Effector CD8-positive, alpha-beta T cell (primary cell): ENCODE results near the gene CD68.
A peak's percentile ranks its signal among the peaks of the same experiment; 100 is the strongest.

ENCODE experiments used
- DNase-seq: peaks from one replicate; lab custom pipeline; 2025; lab: John Stamatoyannopoulos, UW
- total RNA-seq, 4 experiments: gene quantifications; one replicate each; lab custom pipeline; 2026; lab: John Stamatoyannopoulos, UW

CD68 gene, protein sequence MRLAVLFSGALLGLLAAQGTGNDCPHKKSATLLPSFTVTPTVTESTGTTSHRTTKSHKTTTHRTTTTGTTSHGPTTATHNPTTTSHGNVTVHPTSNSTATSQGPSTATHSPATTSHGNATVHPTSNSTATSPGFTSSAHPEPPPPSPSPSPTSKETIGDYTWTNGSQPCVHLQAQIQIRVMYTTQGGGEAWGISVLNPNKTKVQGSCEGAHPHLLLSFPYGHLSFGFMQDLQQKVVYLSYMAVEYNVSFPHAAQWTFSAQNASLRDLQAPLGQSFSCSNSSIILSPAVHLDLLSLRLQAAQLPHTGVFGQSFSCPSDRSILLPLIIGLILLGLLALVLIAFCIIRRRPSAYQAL
- total RNA-seq, result 0 to 0.35 (median 0) reads per million in 4 experiments

DNA sequence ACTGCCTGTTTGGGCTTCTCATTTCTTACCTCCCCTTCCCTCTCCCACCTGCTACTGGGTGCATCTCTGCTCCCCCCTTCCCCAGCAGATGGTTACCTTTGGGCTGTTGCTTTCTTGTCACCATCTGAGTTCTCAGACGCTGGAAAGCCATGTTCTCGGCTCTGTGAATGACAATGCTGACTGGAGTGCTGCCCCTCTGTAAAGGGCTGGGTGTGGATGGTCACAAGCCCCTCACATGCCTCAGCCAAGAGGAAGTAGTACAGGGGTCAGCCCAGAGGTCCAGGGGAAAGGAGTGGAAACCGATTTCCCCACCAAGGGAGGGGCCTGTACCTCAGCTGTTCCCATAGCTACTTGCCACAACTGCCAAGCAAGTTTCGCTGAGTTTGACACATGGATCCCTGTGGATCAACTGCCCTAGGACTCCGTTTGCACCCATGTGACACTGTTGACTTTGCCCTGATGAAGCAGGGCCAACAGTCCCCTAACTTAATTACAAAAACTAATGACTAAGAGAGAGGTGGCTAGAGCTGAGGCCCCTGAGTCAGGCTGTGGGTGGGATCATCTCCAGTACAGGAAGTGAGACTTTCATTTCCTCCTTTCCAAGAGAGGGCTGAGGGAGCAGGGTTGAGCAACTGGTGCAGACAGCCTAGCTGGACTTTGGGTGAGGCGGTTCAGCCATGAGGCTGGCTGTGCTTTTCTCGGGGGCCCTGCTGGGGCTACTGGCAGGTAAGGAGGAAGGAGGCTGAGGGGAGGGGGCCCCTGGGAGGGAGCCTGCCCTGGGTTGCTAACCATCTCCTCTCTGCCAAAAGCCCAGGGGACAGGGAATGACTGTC is at the start of gene CD68:
Gene CD68 (plus strand): TSS at position 638 of the 833 bp plus-strand sequence. CDS start 40 bp downstream, at position 678.
- DNase-seq, result no peak

GRCh38 chr17:7530023-7530900 is 49.2 kb upstream of the CD68 start:
- no peak for DNase-seq

GRCh38 chr17:7538050-7538449 is 41.4 kb upstream of the CD68 start:
- no peak for DNase-seq

GRCh38 chr17:7538891-7539545 is 40.4 kb upstream of the CD68 start:
- DNase-seq, result no peak

GRCh38 chr17:7541074-7541621 is 38.3 kb upstream of the CD68 start:
- no peak for DNase-seq

DNA sequence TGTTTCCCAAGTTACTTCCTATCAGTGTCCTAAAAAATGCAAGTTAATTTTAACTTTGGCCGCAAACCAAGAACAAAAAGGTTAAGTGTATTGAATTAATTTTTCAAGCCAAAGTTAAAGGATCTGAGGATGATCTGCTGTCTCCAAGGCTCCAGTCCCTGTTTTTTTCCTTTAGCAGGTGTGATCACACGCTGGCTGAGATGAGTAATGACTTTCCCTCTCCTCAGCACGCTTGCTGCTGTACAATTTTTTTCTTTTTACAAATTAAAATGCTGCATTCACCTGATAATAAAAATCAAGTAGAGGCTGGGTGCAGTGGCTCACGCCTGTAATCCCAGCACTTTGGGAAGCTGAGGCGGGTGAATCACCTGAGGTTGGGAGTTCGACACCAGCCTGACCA is 34.5 kb upstream of the CD68 start:
- no peak for DNase-seq

DNA sequence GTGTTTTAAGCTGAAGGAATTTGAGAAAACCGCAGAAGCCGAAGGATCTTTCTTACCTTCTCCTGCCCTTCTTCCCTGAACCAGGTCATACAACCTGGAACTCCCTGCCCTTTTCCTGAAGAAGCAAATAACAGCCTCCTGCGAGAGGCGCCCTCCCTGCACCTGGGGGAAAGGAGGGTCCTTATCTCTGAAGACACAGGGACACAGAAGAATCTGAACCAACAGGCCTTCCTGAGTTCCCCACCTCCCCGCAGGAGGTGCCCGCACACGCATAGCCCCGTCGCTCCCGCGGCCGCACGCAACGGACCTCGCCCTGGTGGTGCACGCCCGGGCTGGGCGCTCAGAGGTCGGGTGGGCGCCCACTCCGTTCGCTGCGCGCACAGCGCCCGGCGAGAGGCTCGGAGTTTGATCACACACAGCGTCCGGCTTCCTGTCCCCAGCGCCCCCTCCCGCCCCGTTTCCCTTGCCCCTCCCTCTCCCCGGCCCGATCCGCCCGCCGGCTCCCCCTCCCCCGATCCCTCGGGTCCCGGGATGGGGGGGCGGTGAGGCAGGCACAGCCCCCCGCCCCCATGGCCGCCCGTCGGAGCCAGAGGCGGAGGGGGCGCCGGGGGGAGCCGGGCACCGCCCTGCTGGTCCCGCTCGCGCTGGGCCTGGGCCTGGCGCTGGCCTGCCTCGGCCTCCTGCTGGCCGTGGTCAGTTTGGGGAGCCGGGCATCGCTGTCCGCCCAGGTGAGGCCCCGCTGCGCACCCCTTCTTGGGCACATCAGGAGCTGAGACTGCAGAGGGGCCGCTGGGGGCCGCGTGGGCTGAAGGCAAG is 30.6 kb upstream of the CD68 start, which contains the start of gene TNFSF12:
Gene TNFSF12 (plus strand): TSS at position 474 of the 816 bp plus-strand sequence. CDS start 96 bp downstream, at position 570.
- DNase-seq, result peak; percentile 28

GRCh38 chr17:7549401-7550055 is 29.9 kb upstream of the CD68 start:
- no peak for DNase-seq

DNA sequence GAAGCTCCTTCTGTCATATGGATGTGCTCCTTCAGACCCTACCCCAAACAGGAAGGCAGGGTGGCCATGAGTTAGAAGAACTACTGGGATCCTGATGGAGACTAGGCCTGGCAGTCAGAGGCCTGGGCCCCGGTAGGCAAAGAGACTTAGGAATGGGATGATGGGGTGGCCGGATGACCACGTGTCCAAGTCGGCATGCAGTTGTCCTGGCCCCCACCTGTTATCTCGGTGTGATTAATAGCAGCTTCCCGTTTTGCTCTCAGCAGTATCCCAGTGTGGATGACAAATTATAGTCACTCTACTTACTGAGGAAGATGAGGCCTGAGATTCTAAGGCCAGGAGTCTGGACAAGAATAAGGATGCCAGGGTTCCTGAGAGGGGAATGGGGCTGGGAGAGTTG is 29.1 kb upstream of the CD68 start:
- DNase-seq, result no peak

GRCh38 chr17:7551396-7551795 is 28.0 kb upstream of the CD68 start:
- no peak for DNase-seq

DNA sequence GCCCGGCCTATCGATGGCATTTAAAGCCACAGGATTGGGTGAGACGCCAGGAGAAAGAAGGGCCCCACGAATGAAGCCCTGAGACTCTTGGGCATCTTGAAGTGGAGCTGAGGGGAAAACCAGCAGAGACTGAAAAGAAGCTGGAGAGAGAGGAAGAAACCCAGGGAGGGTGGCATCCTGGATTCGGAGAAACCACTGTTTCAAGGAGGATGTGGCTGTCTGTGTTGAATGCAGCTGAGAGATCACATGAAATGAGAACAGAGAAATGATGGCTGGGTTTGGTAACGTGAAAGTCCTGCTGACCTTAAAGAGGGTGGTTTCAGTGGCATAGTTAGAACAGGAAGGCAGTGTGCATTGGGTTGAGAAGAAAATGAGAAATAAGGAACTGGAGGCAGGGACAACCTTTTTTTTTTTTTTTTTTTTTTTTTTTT is 26.8 kb upstream of the CD68 start:
- DNase-seq, result no peak

GRCh38 chr17:7553356-7553755 is 26.1 kb upstream of the CD68 start:
- no peak for DNase-seq

DNA sequence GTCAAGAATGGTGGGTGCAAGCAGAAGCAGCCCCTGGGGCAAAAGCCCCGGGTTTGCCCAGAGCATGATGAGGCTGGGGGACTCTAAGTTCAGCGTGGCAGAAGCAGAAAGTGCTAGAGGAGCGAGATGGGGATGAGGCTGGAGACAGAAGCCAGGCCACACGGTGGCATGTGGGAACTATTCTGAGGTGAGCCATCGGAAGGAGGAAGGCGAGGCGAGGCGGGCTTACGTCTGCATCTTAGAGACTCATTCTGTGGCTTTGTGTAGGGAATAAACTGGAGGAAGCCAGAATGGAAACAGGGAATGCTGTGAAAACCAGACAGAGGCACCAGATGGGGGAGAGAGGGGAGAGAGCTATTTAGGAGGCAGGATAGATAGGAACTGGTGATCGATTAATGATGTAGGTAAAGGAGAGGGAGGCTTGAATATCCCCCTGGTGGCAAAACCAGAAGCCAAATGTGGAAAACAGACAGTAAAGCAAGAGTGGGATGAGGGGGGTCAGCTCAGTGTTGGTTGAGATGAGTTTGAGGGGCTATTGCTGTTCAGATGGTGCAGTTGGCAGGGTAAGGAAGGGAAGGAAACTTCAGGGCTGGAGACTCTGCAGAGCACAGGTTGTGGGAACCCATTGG is 24.0 kb upstream of the CD68 start:
- no peak for DNase-seq

- no peak for DNase-seq
Measured at GRCh38 chr17:7556627-7557026, 22.8 kb upstream of the CD68 start.

DNA sequence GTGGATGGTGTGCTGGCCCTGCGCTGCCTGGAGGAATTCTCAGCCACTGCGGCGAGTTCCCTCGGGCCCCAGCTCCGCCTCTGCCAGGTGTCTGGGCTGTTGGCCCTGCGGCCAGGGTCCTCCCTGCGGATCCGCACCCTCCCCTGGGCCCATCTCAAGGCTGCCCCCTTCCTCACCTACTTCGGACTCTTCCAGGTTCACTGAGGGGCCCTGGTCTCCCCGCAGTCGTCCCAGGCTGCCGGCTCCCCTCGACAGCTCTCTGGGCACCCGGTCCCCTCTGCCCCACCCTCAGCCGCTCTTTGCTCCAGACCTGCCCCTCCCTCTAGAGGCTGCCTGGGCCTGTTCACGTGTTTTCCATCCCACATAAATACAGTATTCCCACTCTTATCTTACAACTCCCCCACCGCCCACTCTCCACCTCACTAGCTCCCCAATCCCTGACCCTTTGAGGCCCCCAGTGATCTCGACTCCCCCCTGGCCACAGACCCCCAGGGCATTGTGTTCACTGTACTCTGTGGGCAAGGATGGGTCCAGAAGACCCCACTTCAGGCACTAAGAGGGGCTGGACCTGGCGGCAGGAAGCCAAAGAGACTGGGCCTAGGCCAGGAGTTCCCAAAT is 22.2 kb upstream of the CD68 start:
- no peak for DNase-seq

GRCh38 chr17:7557775-7558543 is 21.5 kb upstream of the CD68 start:
- no peak for DNase-seq

DNA sequence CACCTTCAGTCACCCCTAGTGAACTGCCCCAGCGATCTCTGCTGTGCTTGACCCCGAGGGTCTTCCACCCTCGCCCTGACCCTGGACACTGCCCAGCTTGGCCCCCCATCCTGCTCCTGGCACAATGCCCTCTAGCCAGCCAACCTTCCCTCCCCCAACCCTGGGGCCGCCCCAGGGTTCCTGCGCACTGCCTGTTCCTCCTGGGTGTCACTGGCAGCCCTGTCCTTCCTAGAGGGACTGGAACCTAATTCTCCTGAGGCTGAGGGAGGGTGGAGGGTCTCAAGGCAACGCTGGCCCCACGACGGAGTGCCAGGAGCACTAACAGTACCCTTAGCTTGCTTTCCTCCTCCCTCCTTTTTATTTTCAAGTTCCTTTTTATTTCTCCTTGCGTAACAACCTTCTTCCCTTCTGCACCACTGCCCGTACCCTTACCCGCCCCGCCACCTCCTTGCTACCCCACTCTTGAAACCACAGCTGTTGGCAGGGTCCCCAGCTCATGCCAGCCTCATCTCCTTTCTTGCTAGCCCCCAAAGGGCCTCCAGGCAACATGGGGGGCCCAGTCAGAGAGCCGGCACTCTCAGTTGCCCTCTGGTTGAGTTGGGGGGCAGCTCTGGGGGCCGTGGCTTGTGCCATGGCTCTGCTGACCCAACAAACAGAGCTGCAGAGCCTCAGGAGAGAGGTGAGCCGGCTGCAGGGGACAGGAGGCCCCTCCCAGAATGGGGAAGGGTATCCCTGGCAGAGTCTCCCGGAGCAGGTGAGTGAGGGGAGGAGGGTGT is 20.7 kb upstream of the CD68 start, which contains the start of gene TNFSF13:
Gene TNFSF13 (plus strand): TSS at position 207 of the 776 bp plus-strand sequence. CDS start 290 bp downstream, at position 497.
- DNase-seq, result no peak
